Effector memory CD8-positive, alpha-beta T cell (primary cell): ENCODE data around the gene PILRB.

Experiments used
- ATAC-seq: fragments of 150-1000 bp; cut with Tn5 transposase; replicated peaks from 2 replicates; pipeline ENCODE4 v1.10.0; 2021; ENCODE audit warnings: mild to moderate bottlenecking, moderate library complexity
- DNase-seq, 3 experiments: peaks; one replicate each; pipeline ENCODE4 v3.0.0; 2021
- H3K27ac Mint-ChIP-seq, 2 donors: one replicate each; pipeline ENCODE4 v1.8.0; 2022; ENCODE audit warnings: mild to moderate bottlenecking in 2 of 2, mixed read lengths in 2 of 2, moderate library complexity in 2 of 2
- H3K27me3 Mint-ChIP-seq, 2 donors: one replicate each; pipeline ENCODE4 v1.8.0; 2022; ENCODE audit warnings: mixed read lengths in 2 of 2
- H3K36me3 Mint-ChIP-seq: one replicate; pipeline ENCODE4 v1.8.0; 2022; ENCODE audit warnings: mild to moderate bottlenecking, moderate library complexity, mixed read lengths; ENCODE audit not compliant: insufficient read depth
- H3K4me1 Mint-ChIP-seq, 2 donors: one replicate each; pipeline ENCODE4 v1.8.0; 2022; ENCODE audit warnings: low read depth in 2 of 2, mixed read lengths in 2 of 2
- H3K4me3 Mint-ChIP-seq, 2 donors: one replicate each; pipeline ENCODE4 v1.8.0; 2022; ENCODE audit warnings: mild to moderate bottlenecking in 2 of 2, mixed read lengths in 2 of 2, moderate library complexity in 2 of 2
- H3K9me3 Mint-ChIP-seq, 2 donors: one replicate each; pipeline ENCODE4 v1.8.0; 2022; ENCODE audit warnings: mixed read lengths in 2 of 2

The PILRB gene

DNA sequence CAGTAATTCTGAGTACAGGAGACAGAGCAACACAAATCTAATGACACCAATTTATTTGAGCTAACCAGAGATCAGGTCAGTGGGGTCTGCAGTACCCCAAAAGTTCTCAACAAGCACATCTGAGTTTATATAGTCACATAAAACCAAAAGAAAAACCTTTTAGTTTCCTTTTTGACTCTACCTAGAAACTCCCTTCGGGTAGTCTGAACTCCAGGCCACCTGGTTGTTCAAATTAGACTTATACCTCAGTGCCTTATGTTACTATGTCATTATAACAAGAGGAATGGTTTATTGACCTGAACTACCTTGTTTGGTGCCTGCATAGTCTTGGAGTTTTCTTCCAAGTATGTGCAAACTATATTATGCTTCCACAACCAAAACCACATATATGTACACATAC is 56.0 kb downstream of the PILRB start:
- DNase-seq (no peak), ATAC-seq (no peak)
- Mint-ChIP-seq H3K9me3 (no peaks in the 10 kb centered on the region), H3K4me3 (no peak overlapping the region), H3K36me3 (no peaks in the 10 kb centered on the region), H3K27me3 (no peaks in the 10 kb centered on the region), H3K27ac (no peak overlapping the region), H3K4me1 (no peaks in the 10 kb centered on the region)

GRCh38 chr7:100415448-100415847 is 57.5 kb downstream of the PILRB start:
- Mint-ChIP-seq H3K9me3 (no peaks in the 10 kb centered on the region), H3K27me3 (no peaks in the 10 kb centered on the region), H3K36me3 (no peaks in the 10 kb centered on the region), H3K4me1 (no peaks in the 10 kb centered on the region), H3K27ac (no peak overlapping the region), H3K4me3 (no peak overlapping the region)
- ATAC-seq = no peak
- DNase-seq = no peak
